Measurements from ENCODE around the gene TMEM240.
"Not testable (repeated sequence)": the region's sequence is repeated elsewhere in the genome, so short reads cannot be mapped to it uniquely, and the experiment has no call there.

DNA sequence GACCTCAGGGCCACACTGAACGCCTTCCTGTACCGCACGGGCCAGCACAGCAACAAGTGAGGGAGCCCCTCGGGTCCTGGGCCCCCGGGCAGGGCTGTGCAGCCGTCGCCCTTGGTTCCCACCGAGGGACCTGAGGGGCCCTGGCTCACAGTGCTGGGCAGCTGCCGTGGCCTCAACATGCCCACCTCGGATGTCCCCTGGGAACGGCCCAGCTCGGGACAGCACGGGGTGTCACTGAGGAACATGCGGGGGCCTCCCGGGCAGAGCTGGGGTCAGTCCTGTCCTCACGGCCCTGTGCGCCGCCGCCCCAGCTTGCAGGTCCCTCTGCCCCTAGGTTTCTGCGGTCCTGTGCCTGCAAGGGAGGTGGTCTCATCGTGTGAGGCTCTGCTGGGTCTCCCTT, 13.9 kb downstream of the TMEM240 start:
- TF ChIP-seq, protein P1, sequence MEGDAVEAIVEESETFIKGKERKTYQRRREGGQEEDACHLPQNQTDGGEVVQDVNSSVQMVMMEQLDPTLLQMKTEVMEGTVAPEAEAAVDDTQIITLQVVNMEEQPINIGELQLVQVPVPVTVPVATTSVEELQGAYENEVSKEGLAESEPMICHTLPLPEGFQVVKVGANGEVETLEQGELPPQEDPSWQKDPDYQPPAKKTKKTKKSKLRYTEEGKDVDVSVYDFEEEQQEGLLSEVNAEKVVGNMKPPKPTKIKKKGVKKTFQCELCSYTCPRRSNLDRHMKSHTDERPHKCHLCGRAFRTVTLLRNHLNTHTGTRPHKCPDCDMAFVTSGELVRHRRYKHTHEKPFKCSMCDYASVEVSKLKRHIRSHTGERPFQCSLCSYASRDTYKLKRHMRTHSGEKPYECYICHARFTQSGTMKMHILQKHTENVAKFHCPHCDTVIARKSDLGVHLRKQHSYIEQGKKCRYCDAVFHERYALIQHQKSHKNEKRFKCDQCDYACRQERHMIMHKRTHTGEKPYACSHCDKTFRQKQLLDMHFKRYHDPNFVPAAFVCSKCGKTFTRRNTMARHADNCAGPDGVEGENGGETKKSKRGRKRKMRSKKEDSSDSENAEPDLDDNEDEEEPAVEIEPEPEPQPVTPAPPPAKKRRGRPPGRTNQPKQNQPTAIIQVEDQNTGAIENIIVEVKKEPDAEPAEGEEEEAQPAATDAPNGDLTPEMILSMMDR (IDR thresholded peaks at IDR 0.05): not testable (repeated sequence)
- TF ChIP-seq POLR2A, EP300 (IDR thresholded peaks at IDR 0.05): not testable (repeated sequence)

Measured in tibial nerve (tissue), 4 donors.